NCI-H2107 treated with DMSO at 0.1 percent for 48 hours (cell line): ENCODE measurements around the gene C16orf86.
A peak's percentile ranks its signal among the peaks of the same experiment; 100 is the strongest.

Experiments used
- DNase-seq: peaks from one replicate; lab custom pipeline; 2025; ENCODE audit not compliant: unreplicated experiment; lab: John Stamatoyannopoulos, UW

Gene C16orf86

GRCh38 chr16:67666559-67667452, at the start of gene C16orf86, which contains the start of gene ENKD1:
TSS of gene C16orf86 (plus strand) at chr16:67666814. CDS start at chr16:67666971, 157 bp downstream.
TSS of gene ENKD1 (minus strand) at chr16:67666750. CDS start at chr16:67666442, 308 bp downstream.
- DNase-seq: peak; percentile 40

- DNase-seq: no peak
These were observed 38.4 kb upstream of the C16orf86 start for GRCh38 chr16:67628216-67628615.

GRCh38 chr16:67632415-67633172, 34.0 kb upstream of the C16orf86 start:
- DNase-seq: no peak

GRCh38 chr16:67636713-67637112, 29.9 kb upstream of the C16orf86 start:
- DNase-seq: no peak

GRCh38 chr16:67637625-67638024, 29.0 kb upstream of the C16orf86 start:
- no peak for DNase-seq

GRCh38 chr16:67641779-67642708, 24.6 kb upstream of the C16orf86 start:
- DNase-seq: no peak

GRCh38 chr16:67644038-67644437, 22.6 kb upstream of the C16orf86 start:
- DNase-seq: no peak

- DNase-seq: no peak
These were observed 21.1 kb upstream of the C16orf86 start for GRCh38 chr16:67645397-67646121.

- DNase-seq: no peak
These were observed 19.4 kb upstream of the C16orf86 start for GRCh38 chr16:67647111-67647651.

- no peak for DNase-seq
These were observed 18.9 kb upstream of the C16orf86 start for GRCh38 chr16:67647681-67648080.

- DNase-seq: no peak
These were observed 18.4 kb upstream of the C16orf86 start for GRCh38 chr16:67648088-67648763.

- no peak for DNase-seq
These were observed 17.7 kb upstream of the C16orf86 start for GRCh38 chr16:67648764-67649407.

GRCh38 chr16:67649494-67649931, 17.1 kb upstream of the C16orf86 start:
- DNase-seq: no peak

GRCh38 chr16:67650023-67650422, 16.6 kb upstream of the C16orf86 start:
- DNase-seq: no peak

GRCh38 chr16:67651039-67651438, 15.6 kb upstream of the C16orf86 start:
- DNase-seq: no peak

- no peak for DNase-seq
These were observed 14.8 kb upstream of the C16orf86 start for GRCh38 chr16:67651847-67652246.

GRCh38 chr16:67652578-67653127, 14.0 kb upstream of the C16orf86 start:
- no peak for DNase-seq

GRCh38 chr16:67653128-67653788, 13.4 kb upstream of the C16orf86 start:
- no peak for DNase-seq
